MM.1S (cell line): ENCODE measurements around the gene GABARAPL2.

ENCODE experiments used
- EZH2 ChIP-seq: fragments of 300-600 bp; sonication (generic); optimal IDR thresholded peaks from 2 replicates; pipeline ENCODE3; 2017; ENCODE audit warnings: low read depth, mild to moderate bottlenecking, antibody characterized with exemption, low read length, mixed read lengths
- EZH2phosphoT487 ChIP-seq: fragments of 300-600 bp; sonication (generic); IDR thresholded peaks from 2 replicates; pipeline ENCODE4 v1.6.1; 2018; ENCODE audit warnings: antibody characterized with exemption, low read length
- TF ChIP-seq, protein P1 (sequence below): fragments of 300-600 bp; sonication (generic); IDR thresholded peaks from 2 replicates; pipeline ENCODE4 v1.5.1; 2016; ENCODE audit warnings: antibody characterized with exemption, low read length, mixed read lengths

GRCh38 chr16:75603241-75603640, 37.1 kb downstream of the GABARAPL2 start:
- TF ChIP-seq, protein P1, sequence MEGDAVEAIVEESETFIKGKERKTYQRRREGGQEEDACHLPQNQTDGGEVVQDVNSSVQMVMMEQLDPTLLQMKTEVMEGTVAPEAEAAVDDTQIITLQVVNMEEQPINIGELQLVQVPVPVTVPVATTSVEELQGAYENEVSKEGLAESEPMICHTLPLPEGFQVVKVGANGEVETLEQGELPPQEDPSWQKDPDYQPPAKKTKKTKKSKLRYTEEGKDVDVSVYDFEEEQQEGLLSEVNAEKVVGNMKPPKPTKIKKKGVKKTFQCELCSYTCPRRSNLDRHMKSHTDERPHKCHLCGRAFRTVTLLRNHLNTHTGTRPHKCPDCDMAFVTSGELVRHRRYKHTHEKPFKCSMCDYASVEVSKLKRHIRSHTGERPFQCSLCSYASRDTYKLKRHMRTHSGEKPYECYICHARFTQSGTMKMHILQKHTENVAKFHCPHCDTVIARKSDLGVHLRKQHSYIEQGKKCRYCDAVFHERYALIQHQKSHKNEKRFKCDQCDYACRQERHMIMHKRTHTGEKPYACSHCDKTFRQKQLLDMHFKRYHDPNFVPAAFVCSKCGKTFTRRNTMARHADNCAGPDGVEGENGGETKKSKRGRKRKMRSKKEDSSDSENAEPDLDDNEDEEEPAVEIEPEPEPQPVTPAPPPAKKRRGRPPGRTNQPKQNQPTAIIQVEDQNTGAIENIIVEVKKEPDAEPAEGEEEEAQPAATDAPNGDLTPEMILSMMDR, result no peak
- TF ChIP-seq EZH2, result no peak
- no peak for TF ChIP-seq EZH2phosphoT487
